IMR-90 (cell line): Measurements from ENCODE around the gene AVPI1. TPM values are rescaled to one million over a fixed set of nuclear protein-coding genes. Genes with fewer than 3 reads are reported as not detected.

Experiments
- ATAC-seq: fragments of 200-7000 bp; cut with Tn5 transposase; 2 replicates; pipeline ENCODE4 v1.9.1; 2020; ENCODE audit warnings: low read depth, mild to moderate bottlenecking, moderate library complexity
- BruUV-seq: library from RNA; stranded (reverse); fragments of 400-500 nt; replicated peaks from 2 replicates; lab custom pipeline; 2021; lab: Mats Ljungman, UMichigan
- CTCF ChIA-PET: fragments of 300-600 bp; formaldehyde crosslinking; extraction: SDS; loops from one replicate; lab custom pipeline; 2021; ENCODE audit warnings: antibody characterized with exemption; lab: Yijun Ruan, JAX
- POLR2A ChIA-PET: fragments of 300-600 bp; sonication (Branson Sonifier 250); formaldehyde crosslinking; loops from one replicate; lab custom pipeline; 2022; ENCODE audit warnings: antibody characterized with exemption; ENCODE audit not compliant: unreplicated experiment; lab: Charles Lee
- DNase-seq: peaks from one replicate; pipeline ENCODE4 v3.0.0; 2013
- H2AFZ ChIP-seq: replicated peaks from 2 replicates; pipeline ENCODE3; 2013; ENCODE audit warnings: low read length, mild to moderate bottlenecking; ENCODE audit not compliant: poor library complexity
- H2AK5ac ChIP-seq: 2 replicates; pipeline ENCODE4 v1.6.1; 2013; ENCODE audit warnings: low read depth, low read length, inconsistent platforms
- H2AK9ac ChIP-seq: replicated peaks from 2 replicates; pipeline ENCODE3; 2013; ENCODE audit warnings: mild to moderate bottlenecking, low read depth, low read length, moderate library complexity; ENCODE audit not compliant: poor library complexity
- H2BK120ac ChIP-seq: 2 replicates; pipeline ENCODE4 v1.6.1; 2013; ENCODE audit warnings: low read depth, low read length, inconsistent platforms
- H2BK15ac ChIP-seq: 3 replicates; pipeline ENCODE4 v1.6.1; 2013; ENCODE audit warnings: low read depth, low read length, inconsistent platforms
- H2BK20ac ChIP-seq: 2 replicates; pipeline ENCODE4 v1.6.1; 2013; ENCODE audit warnings: low read depth, mild to moderate bottlenecking, inconsistent platforms, low read length, moderate library complexity
- H2BK5ac ChIP-seq: 2 replicates; pipeline ENCODE4 v1.6.1; 2013; ENCODE audit warnings: mild to moderate bottlenecking, low read depth, low read length, inconsistent platforms; ENCODE audit not compliant: poor library complexity, severe bottlenecking
- H3K14ac ChIP-seq: replicated peaks from 2 replicates; pipeline ENCODE4 v1.6.1; 2013; ENCODE audit warnings: low read depth, low read length, inconsistent platforms
- H3K18ac ChIP-seq: 2 replicates; pipeline ENCODE4 v1.6.1; 2013; ENCODE audit warnings: low read depth, low read length, control low read depth
- H3K23ac ChIP-seq: 2 replicates; pipeline ENCODE4 v1.6.1; 2013; ENCODE audit warnings: low read depth, low read length, inconsistent platforms
- H3K27ac ChIP-seq: 2 replicates; pipeline ENCODE4 v1.5.1; 2013; ENCODE audit warnings: mild to moderate bottlenecking, control low read depth, low read length; ENCODE audit not compliant: insufficient read depth
- H3K27me3 ChIP-seq: 2 replicates; pipeline ENCODE4 v1.6.1; 2013; ENCODE audit warnings: low read length; ENCODE audit not compliant: control insufficient read depth, insufficient read depth
- H3K36me3 ChIP-seq: 2 replicates; pipeline ENCODE4 v1.6.1; 2013; ENCODE audit warnings: low read length, mixed read lengths; ENCODE audit not compliant: control insufficient read depth, insufficient read depth
- H3K4ac ChIP-seq: 2 replicates; pipeline ENCODE4 v1.6.1; 2013; ENCODE audit warnings: low read depth, low read length, inconsistent platforms
- H3K4me1 ChIP-seq: 2 replicates; pipeline ENCODE4 v1.6.1; 2013; ENCODE audit warnings: low read length, mixed read lengths; ENCODE audit not compliant: control insufficient read depth, insufficient read depth
- H3K4me2 ChIP-seq: 2 replicates; pipeline ENCODE4 v1.6.1; 2013; ENCODE audit warnings: low read depth, mild to moderate bottlenecking, control low read depth, low read length, moderate library complexity
- H3K4me3 ChIP-seq: 2 replicates; pipeline ENCODE4 v1.5.1; 2013; ENCODE audit warnings: low read depth, mild to moderate bottlenecking, control low read depth, low read length, moderate library complexity; ENCODE audit not compliant: insufficient read depth
- H3K56ac ChIP-seq: 2 replicates; pipeline ENCODE4 v1.6.1; 2013; ENCODE audit warnings: low read length, inconsistent platforms; ENCODE audit not compliant: insufficient read depth; ENCODE audit errors: extremely low read depth
- H3K79me1 ChIP-seq, 2 experiments: 2 replicates each; pipeline ENCODE4 v1.6.1; 2013; ENCODE audit warnings: low read length in 2 of 2, inconsistent platforms in 1 of 2, low read depth in 1 of 2
- H3K9ac ChIP-seq: 2 replicates; pipeline ENCODE4 v1.6.1; 2013; ENCODE audit warnings: low read depth, low read length, control low read depth
- H3K9me1 ChIP-seq: 2 replicates; pipeline ENCODE4 v1.6.1; 2013; ENCODE audit warnings: low read length, inconsistent platforms; ENCODE audit not compliant: insufficient read depth
- H3K9me3 ChIP-seq: 2 replicates; pipeline ENCODE4 v1.6.1; 2013; ENCODE audit warnings: low read length; ENCODE audit not compliant: control insufficient read depth, insufficient read depth
- H4K20me1 ChIP-seq: 2 replicates; pipeline ENCODE4 v1.6.1; 2013; ENCODE audit warnings: low read length, inconsistent platforms; ENCODE audit not compliant: insufficient read depth
- H4K5ac ChIP-seq: 2 replicates; pipeline ENCODE4 v1.6.1; 2013; ENCODE audit warnings: mild to moderate bottlenecking, low read depth, low read length, control low read depth
- H4K8ac ChIP-seq, 2 experiments: 2 replicates each; pipeline ENCODE4 v1.6.1; 2013; ENCODE audit warnings: low read depth in 2 of 2, low read length in 2 of 2, control low read depth in 1 of 2, inconsistent platforms in 1 of 2
- H4K91ac ChIP-seq: 2 replicates; pipeline ENCODE4 v1.6.1; 2013; ENCODE audit warnings: low read depth, low read length, inconsistent platforms; ENCODE audit not compliant: insufficient read depth
- BHLHE40 ChIP-seq: fragments of 150-350 bp; IDR thresholded peaks from 2 replicates; pipeline ENCODE4 v1.6.1; 2016; ENCODE audit warnings: mild to moderate bottlenecking, low read depth, low read length
- CEBPB ChIP-seq: IDR thresholded peaks from 2 replicates; pipeline ENCODE4 v1.6.1; 2012; ENCODE audit warnings: low read depth, low read length, improper control_type of control experiment
- CHD1 ChIP-seq: IDR thresholded peaks from 2 replicates; pipeline ENCODE4 v1.6.1; 2012; ENCODE audit warnings: low read depth, low read length, improper control_type of control experiment
- CTCF ChIP-seq: conservative IDR thresholded peaks from 2 replicates; pipeline ENCODE4 v1.5.1; 2012; ENCODE audit warnings: mild to moderate bottlenecking, low read depth, low read length, improper control_type of control experiment
- ELK1 ChIP-seq: fragments of 150-350 bp; IDR thresholded peaks from 2 replicates; pipeline ENCODE4 v1.6.1; 2016; ENCODE audit warnings: low read depth, mild to moderate bottlenecking, low read length, moderate library complexity, borderline replicate concordance
- FOS ChIP-seq: fragments of 150-350 bp; IDR thresholded peaks from 2 replicates; pipeline ENCODE4 v1.6.1; 2016; ENCODE audit warnings: low read depth, low read length
- MAFK ChIP-seq: IDR thresholded peaks from 2 replicates; pipeline ENCODE4 v1.6.1; 2012; ENCODE audit warnings: low read depth, low read length, improper control_type of control experiment
- MAZ ChIP-seq: IDR thresholded peaks from 2 replicates; pipeline ENCODE4 v1.6.1; 2012; ENCODE audit warnings: low read depth, mild to moderate bottlenecking, low read length, improper control_type of control experiment, moderate library complexity, borderline replicate concordance
- MXI1 ChIP-seq: IDR thresholded peaks from 2 replicates; pipeline ENCODE4 v1.6.1; 2012; ENCODE audit warnings: low read depth, mild to moderate bottlenecking, low read length, moderate library complexity, borderline replicate concordance
- NFE2L2 ChIP-seq: fragments of 150-350 bp; IDR thresholded peaks from 2 replicates; pipeline ENCODE4 v1.6.1; 2016; ENCODE audit warnings: low read depth, mild to moderate bottlenecking, low read length
- POLR2A ChIP-seq: IDR thresholded peaks from 2 replicates; pipeline ENCODE4 v1.6.1; 2012; ENCODE audit warnings: mild to moderate bottlenecking, low read depth, low read length
- RAD21 ChIP-seq: IDR thresholded peaks from 2 replicates; pipeline ENCODE4 v1.6.1; 2012; ENCODE audit warnings: low read length, improper control_type of control experiment
- RCOR1 ChIP-seq: IDR thresholded peaks from 2 replicates; pipeline ENCODE4 v1.6.1; 2012; ENCODE audit warnings: mild to moderate bottlenecking, low read length, improper control_type of control experiment; ENCODE audit not compliant: insufficient replicate concordance
- RFX5 ChIP-seq: IDR thresholded peaks from 2 replicates; pipeline ENCODE4 v1.8.0; 2012; ENCODE audit warnings: low read depth, mild to moderate bottlenecking, low read length, moderate library complexity
- SMC3 ChIP-seq: fragments of 150-350 bp; IDR thresholded peaks from 2 replicates; pipeline ENCODE4 v1.6.1; 2016; ENCODE audit warnings: low read depth, mild to moderate bottlenecking, antibody characterized with exemption, low read length, moderate library complexity
- USF2 ChIP-seq: fragments of 150-350 bp; IDR thresholded peaks from 2 replicates; pipeline ENCODE4 v1.6.1; 2017; ENCODE audit warnings: mild to moderate bottlenecking, antibody characterized with exemption, low read length, low read depth
- WGBS, 2 experiments: methylation state at CpG; one replicate each; pipeline versions ENCODE4 v1.1.5 to v1.1.7; 2013; ENCODE audit warnings: missing lambda C conversion rate in 2 of 2; ENCODE audit not compliant: insufficient read length in 1 of 2; ENCODE audit errors: extremely low coverage in 2 of 2; 5-methylcytosine and 5-hydroxymethylcytosine counted together
- dilution Hi-C: fragments of 300-500 bp; cut with HindIII; formaldehyde crosslinking; loops from one replicate; pipeline ENCODE4 v1.14.3; 2018; ENCODE audit warnings: low sequenced_read_pairs; ENCODE audit not compliant: unreplicated experiment
- in situ Hi-C: fragments of 300-500 bp; cut with MboI; formaldehyde crosslinking; loops from 3 replicates; pipeline ENCODE4 v1.14.3; 2019; ENCODE audit warnings: low sequenced_read_pairs, inconsistent platforms, mixed read lengths
- intact Hi-C: fragments of 100-400 bp; cut with micrococcal nuclease; formaldehyde crosslinking; loops from 2 replicates; pipeline ENCODE4 v1.10.0; 2022
- polyA plus RNA-seq, 3 experiments: library from polyadenylated mRNA; depleted of rRNA; stranded (reverse); fragments of >200 nt; gene quantifications; 2 replicates each; pipeline ENCODE4 v1.2.3, GENCODE V29; 2012; ENCODE audit warnings: low replicate concordance in 1 of 3
- total RNA-seq: library from RNA; depleted of rRNA; stranded (reverse); fragments of >200 nt; gene quantifications from 2 replicates; pipeline ENCODE4 v1.2.3, GENCODE V29; 2012

The AVPI1 gene
- total and polyA plus RNA-seq, 2 of the 4 experiments (the other 2 are of a cell fraction), result 26.7 to 29.8 TPM

DNA sequence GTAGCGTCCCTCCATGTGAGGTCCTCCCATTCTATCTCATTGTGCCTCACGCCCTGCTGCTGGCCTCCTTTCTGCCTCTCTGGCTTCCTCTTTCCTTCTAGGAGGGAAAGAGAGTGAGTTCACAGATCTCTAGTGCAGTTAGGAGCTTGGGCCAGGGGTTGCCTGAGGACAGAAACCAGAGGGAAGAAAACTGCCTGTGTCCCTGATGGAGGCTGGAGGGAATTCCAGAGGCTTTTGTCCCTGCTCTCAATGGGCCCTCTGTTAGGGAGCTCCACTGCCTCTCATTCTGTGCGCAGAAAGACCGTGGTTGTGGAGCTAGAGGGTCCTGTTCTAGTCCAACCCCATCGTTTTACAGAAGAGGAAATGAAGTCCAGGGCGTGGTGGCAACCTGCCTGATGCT lies 31.1 kb upstream of the AVPI1 start:
- intact Hi-C loops (no loop called here), dilution Hi-C loops (no loop called here), in situ Hi-C loops (no loop called here)
- Histone ChIP-seq H2BK20ac (no peak overlapping the region), H3K23ac (peak overlapping the region; percentile 17), H2AK9ac (peak overlapping the region; percentile 89), H3K14ac (no peak overlapping the region), H2AK5ac (0 out of 2 replicates have a peak overlapping the region, but pooled peaks have one; percentile 8), H3K56ac (no peak overlapping the region), H3K9me1 (peaks cover 20% of the 10 kb centered on the region), H3K18ac (no peak overlapping the region), H3K9ac (no peak overlapping the region), H3K27ac (no peak overlapping the region), H3K4me2 (no peak overlapping the region), H4K5ac (no peak overlapping the region), H2BK120ac (no peak overlapping the region), H2BK15ac (no peak overlapping the region), H4K8ac (no peak overlapping the region), H4K91ac (no peak overlapping the region), H3K4me1 (peaks cover 23% of the 10 kb centered on the region), H3K79me1 (peaks cover 36 to 58% of the 10 kb centered on the region in 2 experiments), H3K9me3 (no peaks in the 10 kb centered on the region), H3K4me3 (no peak overlapping the region), H2BK5ac (no peak overlapping the region), H4K20me1 (peaks cover 43% of the 10 kb centered on the region), H3K4ac (no peak overlapping the region), H2AFZ (no peak overlapping the region), H3K27me3 (no peaks in the 10 kb centered on the region), H3K36me3 (peaks cover 31% of the 10 kb centered on the region)
- ATAC-seq, result no peak
- no TSS peak for BruUV-seq
- WGBS, 2 experiments, result no CpG with 5 or more reads among the region's 6 CpGs
- DNase-seq, result no peak
- TF ChIP-seq MXI1 (no peak), RAD21 (no peak), FOS (no peak), CHD1 (no peak), SMC3 (no peak), CEBPB (no peak), RFX5 (no peak), RCOR1 (no peak), CTCF (no peak), USF2 (no peak), NFE2L2 (no peak), MAZ (no peak), ELK1 (no peak), MAFK (no peak), BHLHE40 (no peak), POLR2A (no peak)
- ChIA-PET CTCF (interaction anchor here (0.6 to 1.6 kb wide), 2 partner anchors 16 to 17 kb away, joined by 4 read pairs; no protein-coding TSS in a partner anchor), POLR2A (interaction anchor here (0.6 kb wide), 1 partner anchor 10 kb away, joined by 11 read pairs; no protein-coding TSS in a partner anchor)
